HEK293 (cell line): ENCODE data around the gene RASD1.
A peak's percentile ranks its signal among the peaks of the same experiment; 100 is the strongest.

Source experiments
- CTCF ChIA-PET: fragments of 350-600 bp; formaldehyde crosslinking; extraction: SDS; loops from one replicate; lab custom pipeline; 2021; ENCODE audit warnings: antibody characterized with exemption; lab: Yijun Ruan, JAX
- POLR2A ChIA-PET: fragments of 300-600 bp; formaldehyde crosslinking; extraction: SDS; loops from one replicate; lab custom pipeline; 2020; ENCODE audit warnings: antibody characterized with exemption, inconsistent platforms; lab: Yijun Ruan, JAX
- H3K27ac ChIP-seq: fragments of 200-500 bp; sonication (Bioruptor generic); 2 replicates; pipeline ENCODE4 v1.5.1; 2014; ENCODE audit warnings: low read depth, low read length, control low read depth, inconsistent platforms; ENCODE audit errors: extremely low read depth
- H3K36me3 ChIP-seq, 2 experiments: fragments of 200-500 bp in 1 of 2; sonication (Bioruptor generic) in 1 of 2; 1 replicate in 1 of 2; 2 replicates in 1 of 2; pipeline ENCODE4 v1.5.1; 2014 to 2017; ENCODE audit warnings: inconsistent platforms in 2 of 2, low read length in 2 of 2; ENCODE audit not compliant: control insufficient read depth in 2 of 2, insufficient read depth in 1 of 2
- H3K4me1 ChIP-seq: fragments of 200-500 bp; sonication (Bioruptor generic); 2 replicates; pipeline ENCODE4 v1.5.1; 2014; ENCODE audit warnings: mild to moderate bottlenecking, low read length, inconsistent platforms; ENCODE audit not compliant: control insufficient read depth, insufficient read depth
- H3K4me3 ChIP-seq: 2 replicates; pipeline ENCODE4 v1.5.1; 2011; ENCODE audit warnings: low read depth, mild to moderate bottlenecking, control low read depth, low read length, moderate library complexity
- H3K9me3 ChIP-seq: fragments of 200-500 bp; sonication (Bioruptor generic); 2 replicates; pipeline ENCODE4 v1.5.1; 2014; ENCODE audit warnings: low read depth, low read length, inconsistent platforms; ENCODE audit not compliant: control insufficient read depth, insufficient read depth
- BCL11B ChIP-seq: fragments of 450-650 bp; formaldehyde crosslinking; IDR thresholded peaks from 2 replicates; pipeline ENCODE4 v1.5.1; 2016; ENCODE audit warnings: low read depth, missing biosample characterization, missing genetic modification characterization
- CTCF ChIP-seq: fragments of 450-650 bp; formaldehyde crosslinking; IDR thresholded peaks from 2 replicates; pipeline ENCODE4 v1.5.1; 2016; ENCODE audit warnings: missing biosample characterization, missing genetic modification characterization
- GLIS1 ChIP-seq: fragments of 450-650 bp; formaldehyde crosslinking; IDR thresholded peaks from 2 replicates; pipeline ENCODE4 v1.5.1; 2016; ENCODE audit warnings: missing biosample characterization, missing genetic modification characterization
- GLIS2 ChIP-seq: fragments of 450-650 bp; formaldehyde crosslinking; IDR thresholded peaks from 2 replicates; pipeline ENCODE4 v1.5.1; 2016; ENCODE audit warnings: missing biosample characterization, missing genetic modification characterization
- HOXA7 ChIP-seq: sonication (generic); formaldehyde crosslinking; IDR thresholded peaks from 2 replicates; pipeline ENCODE4 v1.8.1; 2022; ENCODE audit warnings: missing genetic modification reagents, borderline replicate concordance
- KLF1 ChIP-seq: fragments of 450-650 bp; formaldehyde crosslinking; IDR thresholded peaks from 2 replicates; pipeline ENCODE4 v1.5.1; 2016; ENCODE audit warnings: missing biosample characterization, missing genetic modification characterization
- REPIN1 ChIP-seq: fragments of 450-650 bp; formaldehyde crosslinking; IDR thresholded peaks from 2 replicates; pipeline ENCODE4 v1.5.1; 2017; ENCODE audit warnings: missing biosample characterization, missing genetic modification characterization, low read depth
- ZBTB11 ChIP-seq: fragments of 450-650 bp; formaldehyde crosslinking; conservative IDR thresholded peaks from 2 replicates; pipeline ENCODE4 v1.5.1; 2016; ENCODE audit warnings: low read depth, missing biosample characterization, missing genetic modification characterization
- ZBTB26 ChIP-seq: fragments of 450-650 bp; formaldehyde crosslinking; optimal IDR thresholded peaks from 2 replicates; pipeline ENCODE3; 2016; ENCODE audit warnings: missing biosample characterization, mild to moderate bottlenecking, missing genetic modification characterization
- ZBTB8A ChIP-seq: fragments of 450-650 bp; formaldehyde crosslinking; IDR thresholded peaks from 2 replicates; pipeline ENCODE4 v1.5.1; 2016; ENCODE audit warnings: missing biosample characterization, missing genetic modification characterization
- ZIC2 ChIP-seq: fragments of 450-650 bp; formaldehyde crosslinking; IDR thresholded peaks from 2 replicates; pipeline ENCODE4 v1.5.1; 2016; ENCODE audit warnings: missing biosample characterization, missing genetic modification characterization
- ZNF10 ChIP-seq: fragments of 450-650 bp; formaldehyde crosslinking; IDR thresholded peaks from 2 replicates; pipeline ENCODE4 v1.5.1; 2017; ENCODE audit warnings: missing biosample characterization, missing genetic modification characterization
- ZNF223 ChIP-seq: fragments of 450-650 bp; formaldehyde crosslinking; IDR thresholded peaks from 2 replicates; pipeline ENCODE4 v1.5.1; 2016; ENCODE audit warnings: missing biosample characterization, missing genetic modification characterization
- ZNF248 ChIP-seq: fragments of 450-650 bp; formaldehyde crosslinking; IDR thresholded peaks from 2 replicates; pipeline ENCODE4 v1.5.1; 2017; ENCODE audit warnings: missing biosample characterization, missing genetic modification characterization
- ZNF510 ChIP-seq: fragments of 450-650 bp; formaldehyde crosslinking; IDR thresholded peaks from 2 replicates; pipeline ENCODE4 v1.5.1; 2018; ENCODE audit warnings: mild to moderate bottlenecking, missing genetic modification characterization, missing biosample characterization; ENCODE audit not compliant: insufficient replicate concordance
- ZNF560 ChIP-seq: fragments of 450-650 bp; formaldehyde crosslinking; IDR thresholded peaks from 2 replicates; pipeline ENCODE4 v1.5.1; 2017; ENCODE audit warnings: missing biosample characterization, missing genetic modification characterization, borderline replicate concordance
- ZNF660 ChIP-seq: fragments of 450-650 bp; IDR thresholded peaks from 2 replicates; pipeline ENCODE4 v1.5.1; 2018; ENCODE audit warnings: missing biosample characterization, mild to moderate bottlenecking, missing genetic modification characterization
- ZNF664 ChIP-seq: fragments of 450-650 bp; formaldehyde crosslinking; IDR thresholded peaks from 2 replicates; pipeline ENCODE4 v1.5.1; 2016; ENCODE audit warnings: missing biosample characterization, missing genetic modification characterization
- ZNF701 ChIP-seq: fragments of 450-650 bp; formaldehyde crosslinking; IDR thresholded peaks from 2 replicates; pipeline ENCODE4 v1.5.1; 2016; ENCODE audit warnings: missing biosample characterization, missing genetic modification characterization
- ZSCAN30 ChIP-seq: fragments of 450-650 bp; IDR thresholded peaks from 2 replicates; pipeline ENCODE4 v1.5.1; 2018; ENCODE audit warnings: missing biosample characterization, mild to moderate bottlenecking, missing genetic modification characterization, moderate library complexity
- TF ChIP-seq, protein P1 (sequence below): fragments of 450-650 bp; formaldehyde crosslinking; IDR thresholded peaks from 2 replicates; pipeline ENCODE4 v1.5.1; 2016; ENCODE audit warnings: missing biosample characterization, missing genetic modification characterization
- TF ChIP-seq, protein P2 (sequence below): fragments of 450-650 bp; IDR thresholded peaks from 2 replicates; pipeline ENCODE4 v1.5.1; 2018; ENCODE audit warnings: missing biosample characterization, missing genetic modification characterization
- TF ChIP-seq, protein P3 (sequence below): fragments of 450-650 bp; formaldehyde crosslinking; IDR thresholded peaks from 2 replicates; pipeline ENCODE4 v1.5.1; 2016; ENCODE audit warnings: missing biosample characterization, missing genetic modification characterization

RASD1 gene

DNA sequence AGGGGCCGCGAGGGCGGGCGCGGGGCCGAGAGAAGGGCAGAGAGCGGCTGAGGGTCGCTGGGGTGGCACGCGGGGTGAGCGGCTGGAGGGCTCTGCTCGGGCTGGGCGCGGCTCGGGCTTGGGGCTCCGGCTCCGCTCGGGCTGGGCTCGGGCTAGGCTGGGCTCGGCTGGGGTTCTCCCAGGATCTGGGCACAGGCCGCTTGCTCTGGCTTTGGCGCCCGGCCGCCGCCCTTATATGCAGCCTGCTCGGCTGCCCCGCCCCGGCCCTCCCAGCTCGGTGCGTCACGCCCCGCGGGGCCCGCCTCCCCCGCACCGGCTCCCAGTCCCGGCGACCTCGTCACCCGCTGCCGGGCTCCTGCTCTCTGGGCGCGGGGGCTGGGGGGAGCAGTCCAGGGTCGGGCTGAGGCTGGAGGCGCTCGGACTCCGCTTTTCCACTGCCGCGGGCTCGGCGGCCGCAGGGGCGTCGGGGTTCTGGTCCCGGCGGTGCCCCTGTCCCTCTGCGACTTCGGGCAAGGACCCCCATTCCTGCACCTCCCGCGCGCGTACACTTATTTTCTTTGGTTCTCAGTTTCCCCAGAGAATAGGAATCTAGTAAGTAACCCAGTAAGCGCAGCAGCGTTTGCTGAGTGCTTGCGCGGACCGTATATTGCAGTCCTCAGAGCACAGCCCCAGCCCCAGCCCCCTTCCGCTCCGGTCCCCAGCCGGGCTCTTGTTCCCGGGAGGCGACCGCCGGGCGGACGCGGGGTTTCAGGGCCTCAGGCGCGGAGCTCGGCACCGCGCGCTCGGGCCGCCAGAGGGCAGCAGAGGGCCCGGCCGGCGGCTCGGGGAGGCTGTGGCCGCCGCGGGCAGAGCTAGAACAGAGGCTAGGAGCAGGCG, at the start of gene RASD1:
RASD1 (minus strand) TSS at position 207 of the 876 bp plus-strand sequence. CDS start 214 bp downstream, outside the sequence.
- no peaks in the 10 kb centered on the region for H3K9me3 ChIP-seq
- peak within 1 kb of the TSS; percentile 64 for H3K4me3 ChIP-seq
- H3K27ac ChIP-seq, result peak within 1 kb of the TSS; percentile 64
- ChIA-PET POLR2A (interaction anchor here (0.5 to 2.6 kb wide), 59 partner anchors 9 to 581 kb away, joined by 3 to 25 read pairs (median 4); partner anchors contain the start of genes MED9 and PEMT), CTCF (interaction anchor here (0.5 to 5.3 kb wide), 53 partner anchors 8 to 669 kb away, joined by 3 to 86 read pairs (median 4); partner anchors contain the start of gene PEMT)
- H3K36me3 ChIP-seq, result peaks cover 0 to 31% of the 10 kb centered on the region in 2 experiments; a peak in 1 of 3 replicates
- H3K4me1 ChIP-seq, result no peaks in the 10 kb centered on the region
- no peak for TF ChIP-seq ZNF510
- peak; percentile 63 for TF ChIP-seq KLF1 (tag by site-specific recombination)
- TF ChIP-seq, protein P1, sequence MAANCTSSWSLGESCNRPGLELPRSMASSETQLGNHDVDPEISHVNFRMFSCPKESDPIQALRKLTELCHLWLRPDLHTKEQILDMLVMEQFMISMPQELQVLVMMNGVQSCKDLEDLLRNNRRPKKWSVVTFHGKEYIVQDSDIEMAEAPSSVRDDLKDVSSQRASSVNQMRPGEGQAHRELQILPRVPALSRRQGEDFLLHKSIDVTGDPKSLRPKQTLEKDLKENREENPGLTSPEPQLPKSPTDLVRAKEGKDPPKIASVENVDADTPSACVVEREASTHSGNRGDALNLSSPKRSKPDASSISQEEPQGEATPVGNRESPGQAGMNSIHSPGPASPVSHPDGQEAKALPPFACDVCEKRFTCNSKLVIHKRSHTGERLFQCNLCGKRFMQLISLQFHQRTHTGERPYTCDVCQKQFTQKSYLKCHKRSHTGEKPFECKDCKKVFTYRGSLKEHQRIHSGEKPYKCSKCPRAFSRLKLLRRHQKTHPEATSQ (tag by site-specific recombination), result no peak
- no peak for TF ChIP-seq ZIC2 (tag by site-specific recombination)
- peak; percentile 93 for TF ChIP-seq GLIS2 (tag by site-specific recombination)
- peak; percentile 33 for TF ChIP-seq GLIS1 (tag by site-specific recombination)
- TF ChIP-seq ZNF664 (tag by site-specific recombination), result no peak
- TF ChIP-seq, protein P2, sequence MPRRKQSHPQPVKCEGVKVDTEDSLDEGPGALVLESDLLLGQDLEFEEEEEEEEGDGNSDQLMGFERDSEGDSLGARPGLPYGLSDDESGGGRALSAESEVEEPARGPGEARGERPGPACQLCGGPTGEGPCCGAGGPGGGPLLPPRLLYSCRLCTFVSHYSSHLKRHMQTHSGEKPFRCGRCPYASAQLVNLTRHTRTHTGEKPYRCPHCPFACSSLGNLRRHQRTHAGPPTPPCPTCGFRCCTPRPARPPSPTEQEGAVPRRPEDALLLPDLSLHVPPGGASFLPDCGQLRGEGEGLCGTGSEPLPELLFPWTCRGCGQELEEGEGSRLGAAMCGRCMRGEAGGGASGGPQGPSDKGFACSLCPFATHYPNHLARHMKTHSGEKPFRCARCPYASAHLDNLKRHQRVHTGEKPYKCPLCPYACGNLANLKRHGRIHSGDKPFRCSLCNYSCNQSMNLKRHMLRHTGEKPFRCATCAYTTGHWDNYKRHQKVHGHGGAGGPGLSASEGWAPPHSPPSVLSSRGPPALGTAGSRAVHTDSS (tag by site-specific recombination), result peak; percentile 21; the same call in 1 of the 2 replicates
- TF ChIP-seq ZNF248 (tag by site-specific recombination), result no peak
- TF ChIP-seq ZBTB26 (tag by site-specific recombination), result peak; percentile 57
- TF ChIP-seq ZNF560, result no peak
- no peak for TF ChIP-seq ZNF10 (tag by site-specific recombination)
- TF ChIP-seq ZNF660 (tag by site-specific recombination), result peak; percentile 70
- TF ChIP-seq, protein P3, sequence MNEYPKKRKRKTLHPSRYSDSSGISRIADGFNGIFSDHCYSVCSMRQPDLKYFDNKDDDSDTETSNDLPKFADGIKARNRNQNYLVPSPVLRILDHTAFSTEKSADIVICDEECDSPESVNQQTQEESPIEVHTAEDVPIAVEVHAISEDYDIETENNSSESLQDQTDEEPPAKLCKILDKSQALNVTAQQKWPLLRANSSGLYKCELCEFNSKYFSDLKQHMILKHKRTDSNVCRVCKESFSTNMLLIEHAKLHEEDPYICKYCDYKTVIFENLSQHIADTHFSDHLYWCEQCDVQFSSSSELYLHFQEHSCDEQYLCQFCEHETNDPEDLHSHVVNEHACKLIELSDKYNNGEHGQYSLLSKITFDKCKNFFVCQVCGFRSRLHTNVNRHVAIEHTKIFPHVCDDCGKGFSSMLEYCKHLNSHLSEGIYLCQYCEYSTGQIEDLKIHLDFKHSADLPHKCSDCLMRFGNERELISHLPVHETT (tag by site-specific recombination), result no peak; the same call in 1 of the 2 replicates
- peak; percentile 89 for TF ChIP-seq ZSCAN30 (tag by site-specific recombination)
- no peak for TF ChIP-seq HOXA7 (CRISPR knock-in tag)
- peak; percentile 95 for TF ChIP-seq ZBTB8A
- 0 out of 2 replicates have a peak, but pooled peaks have one; percentile 13 for TF ChIP-seq ZNF223 (tag by site-specific recombination)
- peak; percentile 43; the same call in 1 of the 2 replicates for TF ChIP-seq REPIN1 (tag by site-specific recombination)
- 0 out of 2 replicates have a peak, but pooled peaks have one; percentile 25 for TF ChIP-seq CTCF (tag by site-specific recombination)
- no peak for TF ChIP-seq ZNF701 (tag by site-specific recombination)
- 0 out of 2 replicates have a peak, but pooled peaks have one; percentile 20 for TF ChIP-seq BCL11B (tag by site-specific recombination)
- TF ChIP-seq ZBTB11 (tag by site-specific recombination), result peak; percentile 39; the same call in 1 of the 2 replicates
